HepG2 (cell line): ENCODE results near the gene GAR1. TPM values are rescaled to one million over a fixed set of nuclear protein-coding genes. Genes with fewer than 3 reads are reported as not detected.
A peak's percentile ranks its signal among the peaks of the same experiment; 100 is the strongest.

Experiments used
- ATF2 ChIP-seq: sonication (generic); formaldehyde crosslinking; IDR thresholded peaks from 2 replicates; pipeline ENCODE4 v1.4.0; 2020; ENCODE audit warnings: missing genetic modification reagents
- ATF4 ChIP-seq, 2 experiments: fragments of 450-650 bp in 1 of 2; sonication (generic) in 1 of 2; formaldehyde crosslinking; IDR thresholded peaks; 2 replicates each; pipeline versions ENCODE4 v1.5.0 to v1.8.0; 2020 to 2022; ENCODE audit warnings: mild to moderate bottlenecking in 1 of 2, missing genetic modification reagents in 1 of 2
- BCL6 ChIP-seq: IDR thresholded peaks from 2 replicates; pipeline ENCODE4 v1.6.1; 2016; ENCODE audit warnings: missing genetic modification reagents, missing compliant biosample characterization
- CBX5 ChIP-seq: sonication (generic); formaldehyde crosslinking; IDR thresholded peaks from 2 replicates; pipeline ENCODE4 v1.4.0; 2020; ENCODE audit warnings: missing genetic modification reagents, borderline replicate concordance
- ELF3 ChIP-seq: IDR thresholded peaks from 2 replicates; pipeline ENCODE4 v1.6.1; 2016; ENCODE audit warnings: missing genetic modification reagents, missing compliant biosample characterization
- GATAD2A ChIP-seq: IDR thresholded peaks from 2 replicates; pipeline ENCODE4 v1.6.1; 2016
- GMEB1 ChIP-seq: sonication (generic); formaldehyde crosslinking; IDR thresholded peaks from 2 replicates; pipeline ENCODE4 v1.5.1; 2020; ENCODE audit warnings: missing genetic modification reagents, mild to moderate bottlenecking, borderline replicate concordance
- GPN1 ChIP-seq: sonication (generic); formaldehyde crosslinking; IDR thresholded peaks from 2 replicates; pipeline ENCODE4 v1.5.1; 2020; ENCODE audit warnings: missing genetic modification reagents, borderline replicate concordance
- IRF2 ChIP-seq: IDR thresholded peaks from 2 replicates; pipeline ENCODE4 v1.6.1; 2018; ENCODE audit warnings: missing genetic modification reagents, missing compliant biosample characterization
- KAT8 ChIP-seq: IDR thresholded peaks from 2 replicates; pipeline ENCODE4 v1.6.1; 2016; ENCODE audit warnings: missing genetic modification reagents, missing compliant biosample characterization
- KLF6 ChIP-seq: IDR thresholded peaks from 2 replicates; pipeline ENCODE4 v1.8.0; 2016; ENCODE audit warnings: missing biosample characterization, missing genetic modification reagents
- PLSCR1 ChIP-seq: sonication (generic); formaldehyde crosslinking; IDR thresholded peaks from 2 replicates; pipeline ENCODE4 v1.5.0; 2020; ENCODE audit warnings: missing genetic modification reagents, mild to moderate bottlenecking, borderline replicate concordance
- TAF1 ChIP-seq: sonication (generic); formaldehyde crosslinking; IDR thresholded peaks from 2 replicates; pipeline ENCODE4 v1.4.0; 2020; ENCODE audit warnings: missing genetic modification reagents
- WIZ ChIP-seq: sonication (generic); formaldehyde crosslinking; IDR thresholded peaks from 2 replicates; pipeline ENCODE4 v1.5.1; 2020; ENCODE audit warnings: mild to moderate bottlenecking, missing genetic modification reagents
- XBP1 ChIP-seq: sonication (generic); formaldehyde crosslinking; IDR thresholded peaks from 2 replicates; pipeline ENCODE4 v1.5.0; 2020; ENCODE audit warnings: missing genetic modification reagents
- ZC3H13 ChIP-seq: sonication (generic); formaldehyde crosslinking; IDR thresholded peaks from 2 replicates; pipeline ENCODE4 v1.8.1; 2023; ENCODE audit warnings: mild to moderate bottlenecking, missing genetic modification reagents, moderate library complexity
- ZNF12 ChIP-seq: sonication (generic); formaldehyde crosslinking; IDR thresholded peaks from 2 replicates; pipeline ENCODE4 v1.5.0; 2020; ENCODE audit warnings: missing genetic modification reagents
- ZNF143 ChIP-seq: sonication (generic); formaldehyde crosslinking; IDR thresholded peaks from 2 replicates; pipeline ENCODE4 v1.4.0; 2020; ENCODE audit warnings: missing genetic modification reagents
- ZNF619 ChIP-seq: sonication (generic); formaldehyde crosslinking; IDR thresholded peaks from 2 replicates; pipeline ENCODE4 v1.4.0; 2020; ENCODE audit warnings: mild to moderate bottlenecking, missing genetic modification reagents
- ZNF687 ChIP-seq: sonication (generic); formaldehyde crosslinking; IDR thresholded peaks from 2 replicates; pipeline ENCODE4 v1.5.1; 2020; ENCODE audit warnings: mild to moderate bottlenecking, missing genetic modification reagents, moderate library complexity
- polyA plus RNA-seq, 8 experiments: library from polyadenylated mRNA; depleted of rRNA in 3 of 8; stranded (reverse) in 7 of 8; unstranded in 1 of 8; fragments of >200 nt; fragmentation: Illumina TruSeq in 4 of 8; extraction: Trizol in 4 of 8; gene quantifications; 2 replicates each; pipeline versions ENCODE4 v1.2.1 to v1.2.3, GENCODE V29; 2011 to 2016; ENCODE audit warnings: low read depth in 4 of 8, missing spikeins in 1 of 8, mixed read lengths in 1 of 8; ENCODE audit not compliant: insufficient read depth in 1 of 8
- total RNA-seq, 5 experiments: library from RNA; depleted of rRNA; stranded (reverse); fragments of >200 nt; fragmentation: Illumina TruSeq; extraction: Trizol; gene quantifications; 2 replicates each; pipeline ENCODE4 v1.2.3, GENCODE V29; 2016; ENCODE audit warnings: low read depth in 1 of 5

Gene GAR1
- total and polyA plus RNA-seq, 2 of the 13 experiments (the other 11 are each of a cell fraction or from before 2014, with no cell fraction given), result 11.3 to 11.4 TPM

- TF ChIP-seq ELF3 (CRISPR knock-in tag) (peak; percentile 87), GATAD2A (CRISPR knock-in tag) (peak; percentile 47; the same call in 1 of the 2 replicates), TAF1 (CRISPR knock-in tag) (peak; percentile 61), ATF2 (CRISPR knock-in tag) (peak; percentile 84), ZNF687 (peak; percentile 99), KLF6 (peak; percentile 81), ZC3H13 (CRISPR knock-in tag) (peak; percentile 89), WIZ (0 out of 2 replicates have a peak, but pooled peaks have one; percentile 80), ZNF143 (peak; percentile 57; the same call in 1 of the 2 replicates), ATF4 (CRISPR knock-in tag; IDR thresholded peaks at IDR 0.05) (peak in 1 of 2 experiments; percentile 69; a peak in 1 of 4 replicates), ZNF619 (CRISPR knock-in tag) (peak; percentile 22; the same call in 1 of the 2 replicates), IRF2 (CRISPR knock-in tag) (peak; percentile 78; the same call in 1 of the 2 replicates), GMEB1 (CRISPR knock-in tag) (peak; percentile 94), BCL6 (0 out of 2 replicates have a peak, but pooled peaks have one; percentile 28), KAT8 (CRISPR knock-in tag) (peak; percentile 98), GPN1 (CRISPR knock-in tag) (no peak), XBP1 (CRISPR knock-in tag) (no peak), CBX5 (CRISPR knock-in tag) (no peak; the same call in 1 of the 2 replicates), PLSCR1 (no peak), ZNF12 (no peak)
These were observed at the start of gene GAR1 (continued) for GRCh38 chr4:109815151-109816081.
